Stimulated activated CD4-positive, alpha-beta T cell treated with anti-CD3 and anti-CD28 coated beads, Interleukin-15, amount 100 ng/mL, for 24 hours (primary cell): ENCODE results near the gene ZBTB20.

ENCODE experiments used
- DNase-seq: peaks from one replicate; pipeline ENCODE4 v3.0.0-alpha.2; 2020

Gene ZBTB20

GRCh38 chr3:114427285-114428043 lies 719.6 kb downstream of the ZBTB20 start:
- DNase-seq, result no peak

- no peak for DNase-seq
These were observed 722.8 kb downstream of the ZBTB20 start for GRCh38 chr3:114424337-114424736.

- no peak for DNase-seq
These were observed 725.9 kb downstream of the ZBTB20 start for GRCh38 chr3:114421204-114421603.

GRCh38 chr3:114420072-114420471 lies 727.0 kb downstream of the ZBTB20 start:
- DNase-seq, result no peak

GRCh38 chr3:114418724-114419543 lies 728.2 kb downstream of the ZBTB20 start:
- no peak for DNase-seq

GRCh38 chr3:114418107-114418506 lies 729.0 kb downstream of the ZBTB20 start:
- DNase-seq, result no peak

- DNase-seq, result no peak
These were observed 729.4 kb downstream of the ZBTB20 start for GRCh38 chr3:114417675-114418074.

GRCh38 chr3:114417265-114417664 lies 729.8 kb downstream of the ZBTB20 start:
- no peak for DNase-seq

GRCh38 chr3:114411811-114412803 lies 735.0 kb downstream of the ZBTB20 start:
- peak; percentile 43 for DNase-seq

- no peak for DNase-seq
These were observed 735.9 kb downstream of the ZBTB20 start for GRCh38 chr3:114411190-114411668.

GRCh38 chr3:114408736-114409670 lies 738.1 kb downstream of the ZBTB20 start:
- DNase-seq, result no peak

- DNase-seq, result no peak
These were observed 740.2 kb downstream of the ZBTB20 start for GRCh38 chr3:114406922-114407321.

- DNase-seq, result no peak
These were observed 740.8 kb downstream of the ZBTB20 start for GRCh38 chr3:114406286-114406685.

GRCh38 chr3:114405202-114405990 lies 741.7 kb downstream of the ZBTB20 start:
- no peak for DNase-seq

- no peak for DNase-seq
These were observed 742.5 kb downstream of the ZBTB20 start for GRCh38 chr3:114404590-114404989.

- no peak for DNase-seq
These were observed 744.2 kb downstream of the ZBTB20 start for GRCh38 chr3:114402838-114403237.

GRCh38 chr3:114401346-114401745 lies 745.7 kb downstream of the ZBTB20 start:
- no peak for DNase-seq

GRCh38 chr3:114400371-114400770 lies 746.7 kb downstream of the ZBTB20 start:
- no peak for DNase-seq

- DNase-seq, result no peak
These were observed 752.5 kb downstream of the ZBTB20 start for GRCh38 chr3:114394551-114394950.

- no peak for DNase-seq
These were observed 753.6 kb downstream of the ZBTB20 start for GRCh38 chr3:114393367-114394072.
